GM23248 (cell line): ENCODE results near the gene JMJD7.

ENCODE experiments used
- EZH2 ChIP-seq: fragments of 200-600 bp; sonication (generic); IDR thresholded peaks from 2 replicates; pipeline ENCODE4 v1.6.1; 2018; ENCODE audit warnings: antibody characterized with exemption, mild to moderate bottlenecking; ENCODE audit not compliant: insufficient read depth, poor library complexity, severe bottlenecking
- EZH2phosphoT487 ChIP-seq: fragments of 200-600 bp; sonication (generic); IDR thresholded peaks from 2 replicates; pipeline ENCODE4 v1.6.1; 2018; ENCODE audit warnings: antibody characterized with exemption, moderate library complexity, mild to moderate bottlenecking, low read depth; ENCODE audit not compliant: insufficient read depth

- TF ChIP-seq EZH2phosphoT487 (no peak), EZH2 (no peak)
Observed at GRCh38 chr15:41816788-41817187, 11.1 kb upstream of the JMJD7 start.
